Neural cell (in vitro differentiated cells): ENCODE results near the gene NSFL1C.
"Not testable (repeated sequence)": the region's sequence is repeated elsewhere in the genome, so short reads cannot be mapped to it uniquely, and the experiment has no call there.

Experiments used
- EP300 ChIP-seq: fragments of 450-650 bp; conservative IDR thresholded peaks from 2 replicates; pipeline ENCODE4 v1.6.1; 2014; ENCODE audit warnings: antibody characterized with exemption, mild to moderate bottlenecking, moderate library complexity; ENCODE audit not compliant: poor library complexity, severe bottlenecking
- POLR2AphosphoS5 ChIP-seq: IDR thresholded peaks from 2 replicates; pipeline ENCODE4 v1.6.1; 2012
- SMC3 ChIP-seq: fragments of 450-650 bp; conservative IDR thresholded peaks from 2 replicates; pipeline ENCODE4 v1.6.1; 2014; ENCODE audit warnings: antibody characterized with exemption, mild to moderate bottlenecking, moderate library complexity; ENCODE audit not compliant: poor library complexity
- TF ChIP-seq, protein P1 (sequence below): fragments of 450-650 bp; IDR thresholded peaks from 2 replicates; pipeline ENCODE4 v1.5.1; 2014; ENCODE audit warnings: antibody characterized with exemption, mild to moderate bottlenecking, moderate library complexity; ENCODE audit not compliant: poor library complexity, severe bottlenecking
- TF ChIP-seq, protein P2 (sequence below): IDR thresholded peaks from 2 replicates; pipeline ENCODE4 v1.6.1; 2012; ENCODE audit warnings: borderline replicate concordance

GRCh38 chr20:1399678-1400366, 66.8 kb downstream of the NSFL1C start:
- TF ChIP-seq, protein P1, sequence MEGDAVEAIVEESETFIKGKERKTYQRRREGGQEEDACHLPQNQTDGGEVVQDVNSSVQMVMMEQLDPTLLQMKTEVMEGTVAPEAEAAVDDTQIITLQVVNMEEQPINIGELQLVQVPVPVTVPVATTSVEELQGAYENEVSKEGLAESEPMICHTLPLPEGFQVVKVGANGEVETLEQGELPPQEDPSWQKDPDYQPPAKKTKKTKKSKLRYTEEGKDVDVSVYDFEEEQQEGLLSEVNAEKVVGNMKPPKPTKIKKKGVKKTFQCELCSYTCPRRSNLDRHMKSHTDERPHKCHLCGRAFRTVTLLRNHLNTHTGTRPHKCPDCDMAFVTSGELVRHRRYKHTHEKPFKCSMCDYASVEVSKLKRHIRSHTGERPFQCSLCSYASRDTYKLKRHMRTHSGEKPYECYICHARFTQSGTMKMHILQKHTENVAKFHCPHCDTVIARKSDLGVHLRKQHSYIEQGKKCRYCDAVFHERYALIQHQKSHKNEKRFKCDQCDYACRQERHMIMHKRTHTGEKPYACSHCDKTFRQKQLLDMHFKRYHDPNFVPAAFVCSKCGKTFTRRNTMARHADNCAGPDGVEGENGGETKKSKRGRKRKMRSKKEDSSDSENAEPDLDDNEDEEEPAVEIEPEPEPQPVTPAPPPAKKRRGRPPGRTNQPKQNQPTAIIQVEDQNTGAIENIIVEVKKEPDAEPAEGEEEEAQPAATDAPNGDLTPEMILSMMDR = not testable (repeated sequence)
- not testable (repeated sequence) for TF ChIP-seq SMC3, POLR2AphosphoS5, EP300
- TF ChIP-seq, protein P2, sequence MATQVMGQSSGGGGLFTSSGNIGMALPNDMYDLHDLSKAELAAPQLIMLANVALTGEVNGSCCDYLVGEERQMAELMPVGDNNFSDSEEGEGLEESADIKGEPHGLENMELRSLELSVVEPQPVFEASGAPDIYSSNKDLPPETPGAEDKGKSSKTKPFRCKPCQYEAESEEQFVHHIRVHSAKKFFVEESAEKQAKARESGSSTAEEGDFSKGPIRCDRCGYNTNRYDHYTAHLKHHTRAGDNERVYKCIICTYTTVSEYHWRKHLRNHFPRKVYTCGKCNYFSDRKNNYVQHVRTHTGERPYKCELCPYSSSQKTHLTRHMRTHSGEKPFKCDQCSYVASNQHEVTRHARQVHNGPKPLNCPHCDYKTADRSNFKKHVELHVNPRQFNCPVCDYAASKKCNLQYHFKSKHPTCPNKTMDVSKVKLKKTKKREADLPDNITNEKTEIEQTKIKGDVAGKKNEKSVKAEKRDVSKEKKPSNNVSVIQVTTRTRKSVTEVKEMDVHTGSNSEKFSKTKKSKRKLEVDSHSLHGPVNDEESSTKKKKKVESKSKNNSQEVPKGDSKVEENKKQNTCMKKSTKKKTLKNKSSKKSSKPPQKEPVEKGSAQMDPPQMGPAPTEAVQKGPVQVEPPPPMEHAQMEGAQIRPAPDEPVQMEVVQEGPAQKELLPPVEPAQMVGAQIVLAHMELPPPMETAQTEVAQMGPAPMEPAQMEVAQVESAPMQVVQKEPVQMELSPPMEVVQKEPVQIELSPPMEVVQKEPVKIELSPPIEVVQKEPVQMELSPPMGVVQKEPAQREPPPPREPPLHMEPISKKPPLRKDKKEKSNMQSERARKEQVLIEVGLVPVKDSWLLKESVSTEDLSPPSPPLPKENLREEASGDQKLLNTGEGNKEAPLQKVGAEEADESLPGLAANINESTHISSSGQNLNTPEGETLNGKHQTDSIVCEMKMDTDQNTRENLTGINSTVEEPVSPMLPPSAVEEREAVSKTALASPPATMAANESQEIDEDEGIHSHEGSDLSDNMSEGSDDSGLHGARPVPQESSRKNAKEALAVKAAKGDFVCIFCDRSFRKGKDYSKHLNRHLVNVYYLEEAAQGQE = not testable (repeated sequence)
